ENCODE data around the gene IPO7. TPM values are rescaled to one million over a fixed set of nuclear protein-coding genes. Genes with fewer than 3 reads are reported as not detected.

The IPO7 gene
- 77.5 and 128 TPM in 2 replicates for total RNA-seq

DNA sequence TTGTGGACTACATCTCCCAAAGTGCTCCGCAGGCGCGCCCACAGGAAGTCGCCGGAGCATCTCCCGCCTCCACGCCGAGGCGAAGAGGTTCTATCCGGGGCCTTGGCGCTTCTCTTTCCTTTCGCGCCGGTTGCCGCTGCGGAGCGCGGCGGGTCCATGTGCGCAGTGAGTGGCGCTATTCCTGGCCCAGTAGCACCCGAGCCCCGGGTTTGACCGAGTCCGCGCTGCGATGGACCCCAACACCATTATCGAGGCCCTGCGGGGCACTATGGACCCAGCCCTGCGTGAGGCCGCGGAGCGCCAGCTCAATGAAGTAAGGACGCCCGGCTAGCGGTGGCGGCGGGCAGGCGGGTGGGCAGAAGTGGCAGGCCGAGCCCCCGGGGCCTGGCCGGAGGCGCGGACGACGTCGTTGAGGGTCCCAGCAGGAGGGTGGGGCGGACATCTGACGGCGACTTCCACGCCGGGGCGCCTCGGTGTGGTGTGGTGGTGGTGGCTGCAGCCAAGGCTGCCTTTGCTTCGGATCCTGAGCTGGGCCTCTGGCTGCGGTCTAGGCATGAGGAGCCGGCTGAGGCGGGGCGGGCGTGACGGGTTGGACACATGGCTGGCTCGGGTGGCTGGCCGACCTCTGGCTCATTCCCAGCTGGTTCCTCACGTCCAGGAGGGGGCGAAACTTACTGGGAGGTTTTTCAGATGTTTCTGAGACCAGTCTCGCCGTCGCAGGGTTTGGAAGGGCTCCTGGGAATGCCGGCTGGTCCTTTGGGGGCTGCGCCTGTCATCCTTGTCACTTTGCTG is at the start of gene IPO7:
IPO7 (plus strand) TSS at position 118 of the 792 bp plus-strand sequence; CDS start at position 230, 112 bp downstream.

GRCh38 chr11:9460322-9461062 is 76.0 kb downstream of the IPO7 start, which contains the start of gene ZNF143:
TSS of gene ZNF143 (plus strand) at chr11:9461012. CDS start at chr11:9471309, 10,297 bp downstream.

Other genes starting within 250 kb of the IPO7 start
- 129 and 168 TPM in 2 replicates for gene DENND5A, start 119.3 kb upstream of the IPO7 start, total RNA-seq
- gene TMEM41B, start 70.1 kb upstream of the IPO7 start, total RNA-seq, result 38.9 and 46.5 TPM in 2 replicates
- 28.4 and 33.1 TPM in 2 replicates for gene ZNF143, start 76.4 kb downstream of the IPO7 start, total RNA-seq
- 10.3 and 17.8 TPM in 2 replicates for gene WEE1, start 189.0 kb downstream of the IPO7 start, total RNA-seq